GM19043 (cell line): ENCODE data around the gene SMG1.
A peak's percentile ranks its signal among the peaks of the same experiment; 100 is the strongest.
"Not testable (repeated sequence)": the region's sequence is repeated elsewhere in the genome, so short reads cannot be mapped to it uniquely, and the experiment has no call there.

Source experiments
- ATAC-seq: cut with Tn5 transposase; IDR thresholded peaks from one replicate; pipeline ENCODE4 v1.9.1; 2021; ENCODE audit warnings: low read depth; ENCODE audit not compliant: unreplicated experiment

Gene SMG1

GRCh38 chr16:18936727-18937340, 10.6 kb upstream of the SMG1 start:
- ATAC-seq = no peak

GRCh38 chr16:18933501-18933900, 7.3 kb upstream of the SMG1 start:
- ATAC-seq = no peak

- no peak for ATAC-seq
These were observed 6.2 kb upstream of the SMG1 start for GRCh38 chr16:18932243-18932987.

GRCh38 chr16:18931756-18932155, 5.5 kb upstream of the SMG1 start:
- no peak for ATAC-seq

GRCh38 chr16:18930095-18930494, 3.9 kb upstream of the SMG1 start:
- not testable (repeated sequence) for ATAC-seq

GRCh38 chr16:18928073-18928472, 1.9 kb upstream of the SMG1 start:
- ATAC-seq = not testable (repeated sequence)

- ATAC-seq = peak; percentile 60
These were observed 808 bp downstream of the SMG1 start for GRCh38 chr16:18925215-18925985.

GRCh38 chr16:18923935-18924334, 2.3 kb downstream of the SMG1 start:
- not testable (repeated sequence) for ATAC-seq

- ATAC-seq = not testable (repeated sequence)
These were observed 3.1 kb downstream of the SMG1 start for GRCh38 chr16:18923124-18923523.

GRCh38 chr16:18909585-18909984, 16.6 kb downstream of the SMG1 start:
- not testable (repeated sequence) for ATAC-seq

- not testable (repeated sequence) for ATAC-seq
These were observed 17.5 kb downstream of the SMG1 start for GRCh38 chr16:18908716-18909115.

GRCh38 chr16:18902778-18903177, 23.4 kb downstream of the SMG1 start:
- not testable (repeated sequence) for ATAC-seq

- not testable (repeated sequence) for ATAC-seq
These were observed 24.2 kb downstream of the SMG1 start for GRCh38 chr16:18902044-18902443.

- ATAC-seq = not testable (repeated sequence)
These were observed 25.0 kb downstream of the SMG1 start for GRCh38 chr16:18901194-18901593.

GRCh38 chr16:18884456-18884855, 41.8 kb downstream of the SMG1 start:
- not testable (repeated sequence) for ATAC-seq

GRCh38 chr16:18877734-18878133, 48.5 kb downstream of the SMG1 start:
- ATAC-seq = not testable (repeated sequence)

- not testable (repeated sequence) for ATAC-seq
These were observed 48.9 kb downstream of the SMG1 start for GRCh38 chr16:18877259-18877658.

GRCh38 chr16:18876301-18876700, 49.9 kb downstream of the SMG1 start:
- not testable (repeated sequence) for ATAC-seq

GRCh38 chr16:18869043-18869771, 57.0 kb downstream of the SMG1 start:
- not testable (repeated sequence) for ATAC-seq

GRCh38 chr16:18866277-18866823, 59.9 kb downstream of the SMG1 start:
- ATAC-seq = not testable (repeated sequence)
